ENCODE results near the gene LIN9. TPM values are rescaled to one million over a fixed set of nuclear protein-coding genes. Genes with fewer than 3 reads are reported as not detected.
A peak's percentile ranks its signal among the peaks of the same experiment; 100 is the strongest.

Gene LIN9
- total RNA-seq, 1 donor from 2014 or later: 19.5 TPM

- no peak for TF ChIP-seq CTCF (IDR thresholded peaks at IDR 0.05; ENCODE audit: borderline replicate concordance)
- no peak for DNase-seq
- H3K4me1 ChIP-seq: peaks cover 10% of the 10 kb centered on the region
- H3K27me3 ChIP-seq (ENCODE audit: low read depth): peaks cover 33% of the 10 kb centered on the region
- intact Hi-C loops (cut with micrococcal nuclease): no loop called here
- peak within 1 kb of the TSS; percentile 67 for H3K4me3 ChIP-seq
- no peaks in the 10 kb centered on the region for H3K36me3 ChIP-seq
- H3K9me3 ChIP-seq (replicated peaks): no peaks in the 10 kb centered on the region
- no peak within 1 kb of the TSS for H3K27ac ChIP-seq (replicated peaks)
Observed at GRCh38 chr1:226223157-226223785, 85.7 kb downstream of the LIN9 start, which contains the start of gene MIXL1. MIXL1 (plus strand) TSS chr1:226223664; CDS start chr1:226223682, 18 bp downstream.

DNA sequence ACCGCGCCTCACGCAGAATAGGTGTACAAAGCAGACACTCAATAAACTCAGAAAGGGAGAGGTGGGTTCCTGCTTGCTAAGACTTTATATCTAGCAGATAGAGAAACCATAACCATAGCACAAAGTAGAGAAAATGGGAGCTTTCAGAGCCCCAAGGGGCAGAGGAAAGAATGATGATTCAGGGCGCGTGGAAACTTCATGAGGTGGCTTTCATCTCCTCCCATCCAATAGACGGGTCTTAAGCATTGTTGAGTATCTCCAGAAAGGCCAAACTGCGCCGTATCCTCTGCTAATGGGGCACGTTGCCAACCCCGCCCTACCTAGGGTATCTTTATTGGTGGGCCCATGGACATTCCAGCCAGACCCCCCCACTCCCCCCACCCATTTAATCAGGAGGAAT, 86.3 kb downstream of the LIN9 start:
- no peak overlapping the region for H3K4me3 ChIP-seq
- H3K27me3 ChIP-seq (ENCODE audit: low read depth): peaks cover 33% of the 10 kb centered on the region
- H3K9me3 ChIP-seq (replicated peaks): no peaks in the 10 kb centered on the region
- H3K27ac ChIP-seq (replicated peaks): no peak overlapping the region
- DNase-seq: no peak
- intact Hi-C loops (cut with micrococcal nuclease): no loop called here
- H3K36me3 ChIP-seq: no peaks in the 10 kb centered on the region
- peaks cover 10% of the 10 kb centered on the region for H3K4me1 ChIP-seq
- no peak for TF ChIP-seq CTCF (IDR thresholded peaks at IDR 0.05; ENCODE audit: borderline replicate concordance)

- H3K27ac ChIP-seq (replicated peaks): no peak overlapping the region
- TF ChIP-seq CTCF (IDR thresholded peaks at IDR 0.05; ENCODE audit: borderline replicate concordance): no peak
- intact Hi-C loops (cut with micrococcal nuclease): no loop called here
Observed at GRCh38 chr1:226220473-226221189, 88.3 kb downstream of the LIN9 start.

GRCh38 chr1:226217273-226217672, 91.7 kb downstream of the LIN9 start:
- no peak for DNase-seq
- Histone ChIP-seq H3K4me1 (no peaks in the 10 kb centered on the region), H3K9me3 (replicated peaks) (no peaks in the 10 kb centered on the region), H3K27ac (replicated peaks) (no peak overlapping the region), H3K36me3 (no peaks in the 10 kb centered on the region), H3K4me3 (no peak overlapping the region), H3K27me3 (ENCODE audit: low read depth) (no peaks in the 10 kb centered on the region)
- no peak for TF ChIP-seq CTCF (IDR thresholded peaks at IDR 0.05; ENCODE audit: borderline replicate concordance)
- intact Hi-C loops (cut with micrococcal nuclease): no loop called here

More at GRCh38 chr1:226220473-226221189, 88.3 kb downstream of the LIN9 start:
- Histone ChIP-seq H3K27me3 (ENCODE audit: low read depth) (peaks cover 30% of the 10 kb centered on the region), H3K9me3 (replicated peaks) (no peaks in the 10 kb centered on the region), H3K4me1 (peaks cover 10% of the 10 kb centered on the region), H3K4me3 (no peak overlapping the region), H3K36me3 (no peaks in the 10 kb centered on the region)
- DNase-seq: no peak

DNA sequence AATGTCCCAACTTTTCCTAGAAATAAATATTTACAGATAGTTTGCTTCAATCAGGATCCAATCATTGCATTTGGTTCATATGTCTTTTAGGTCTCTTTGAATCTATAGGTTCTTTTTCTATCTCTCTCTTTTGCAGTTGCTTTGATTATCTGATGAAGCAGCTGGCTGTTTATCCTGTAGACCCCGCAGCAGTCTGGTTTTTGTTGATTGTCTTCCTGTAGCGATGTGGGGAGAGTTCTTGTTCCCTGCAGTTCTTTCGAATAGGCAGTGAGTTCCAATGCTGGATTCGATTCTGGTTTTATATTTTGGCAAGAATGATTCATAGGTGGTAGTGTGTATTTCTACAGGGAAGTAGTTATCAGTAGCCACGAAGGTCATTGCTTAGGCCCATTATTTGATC, 92.9 kb downstream of the LIN9 start:
- H3K27ac ChIP-seq (replicated peaks): no peak overlapping the region
- no peaks in the 10 kb centered on the region for H3K4me1 ChIP-seq
- H3K27me3 ChIP-seq (ENCODE audit: low read depth): no peaks in the 10 kb centered on the region
- intact Hi-C loops (cut with micrococcal nuclease): no loop called here
- H3K36me3 ChIP-seq: no peaks in the 10 kb centered on the region
- DNase-seq: no peak
- H3K9me3 ChIP-seq (replicated peaks): no peaks in the 10 kb centered on the region
- H3K4me3 ChIP-seq: no peak overlapping the region
- TF ChIP-seq CTCF (IDR thresholded peaks at IDR 0.05; ENCODE audit: borderline replicate concordance): no peak
